22Rv1 (cell line): ENCODE results near the gene HCN1.
"Not testable (repeated sequence)": the region's sequence is repeated elsewhere in the genome, so short reads cannot be mapped to it uniquely, and the experiment has no call there.

Experiments used
- H3K27ac ChIP-seq: fragments of 450-650 bp; 2 replicates; pipeline ENCODE4 v1.5.1; 2017
- CTCF ChIP-seq: fragments of 450-650 bp; IDR thresholded peaks from 2 replicates; pipeline ENCODE4 v1.5.1; 2017; ENCODE audit warnings: mild to moderate bottlenecking
- ZFX ChIP-seq: fragments of 450-650 bp; IDR thresholded peaks from 2 replicates; pipeline ENCODE4 v1.6.1; 2017; ENCODE audit warnings: antibody characterized with exemption, borderline replicate concordance

Gene HCN1

GRCh38 chr5:45623832-45624231 is 72.3 kb downstream of the HCN1 start:
- H3K27ac ChIP-seq = no peak overlapping the region
- TF ChIP-seq CTCF (no peak), ZFX (no peak)

GRCh38 chr5:45622365-45622764 is 73.8 kb downstream of the HCN1 start:
- H3K27ac ChIP-seq = no peak overlapping the region
- TF ChIP-seq CTCF = no peak
- no peak for TF ChIP-seq ZFX

GRCh38 chr5:45617859-45618416 is 78.2 kb downstream of the HCN1 start:
- TF ChIP-seq ZFX (no peak), CTCF (no peak)
- H3K27ac ChIP-seq = no peak overlapping the region

- H3K27ac ChIP-seq = no peak overlapping the region
- TF ChIP-seq ZFX (no peak), CTCF (no peak)
These were observed 86.5 kb downstream of the HCN1 start for GRCh38 chr5:45609661-45610060.

- TF ChIP-seq ZFX (no peak), CTCF (no peak)
- H3K27ac ChIP-seq = no peak overlapping the region
These were observed 92.1 kb downstream of the HCN1 start for GRCh38 chr5:45604092-45604491.

- TF ChIP-seq CTCF (no peak), ZFX (no peak)
- H3K27ac ChIP-seq = no peak overlapping the region
These were observed 94.8 kb downstream of the HCN1 start for GRCh38 chr5:45601424-45601823.

- H3K27ac ChIP-seq = no peak overlapping the region
- TF ChIP-seq ZFX (no peak), CTCF (no peak)
These were observed 99.9 kb downstream of the HCN1 start for GRCh38 chr5:45596320-45596719.

- H3K27ac ChIP-seq = not testable (repeated sequence)
These were observed 110.2 kb downstream of the HCN1 start for GRCh38 chr5:45586001-45586400.
